Psoas muscle (tissue), 8 donors: ENCODE data around the gene NFKBIL1. TPM values are rescaled to one million over a fixed set of nuclear protein-coding genes. Genes with fewer than 3 reads are reported as not detected.

Experiments used
- ATAC-seq, 4 donors: fragments of 200-7000 bp; cut with Tn5 transposase; one replicate each; pipeline ENCODE4 v1.9.1; 2020; ENCODE audit warnings: moderate library complexity in 3 of 4, mild to moderate bottlenecking in 2 of 4
- DNase-seq, 2 donors: peaks; one replicate each; pipeline ENCODE4 v3.0.0-alpha.2; 2020
- H3K27ac ChIP-seq: fragments of 200-600 bp; one replicate; pipeline ENCODE4 v1.8.0; 2022
- H3K27me3 ChIP-seq, 3 donors: fragments of 200-600 bp in 1 of 3; one replicate each; pipeline versions ENCODE4 v1.6.1 to v1.8.0; 2013 to 2022; ENCODE audit warnings: low read length in 2 of 3, mild to moderate bottlenecking in 2 of 3, moderate library complexity in 1 of 3; ENCODE audit not compliant: insufficient read depth in 3 of 3
- H3K36me3 ChIP-seq, 2 donors: fragments of 200-600 bp in 1 of 2; one replicate each; pipeline versions ENCODE4 v1.6.1 to v1.8.0; 2013 to 2022; ENCODE audit warnings: low read depth in 1 of 2, mild to moderate bottlenecking in 1 of 2, moderate library complexity in 1 of 2; ENCODE audit not compliant: insufficient read depth in 1 of 2
- H3K4me1 ChIP-seq: fragments of 200-600 bp; one replicate; pipeline ENCODE4 v1.8.0; 2022
- H3K4me3 ChIP-seq: fragments of 200-600 bp; one replicate; pipeline ENCODE4 v1.8.0; 2022; ENCODE audit warnings: mild to moderate bottlenecking
- H3K9me3 ChIP-seq: fragments of 200-600 bp; one replicate; pipeline ENCODE4 v1.8.0; 2022
- CTCF ChIP-seq: fragments of 200-600 bp; IDR thresholded peaks from one replicate; pipeline ENCODE4 v1.8.0; 2022; ENCODE audit warnings: antibody characterized with exemption
- WGBS, 3 donors: extraction: QIAGEN DNeasy Blood & Tissue Kit; methylation state at CpG; one replicate each; pipeline versions ENCODE4 v1.1.6 to v1.1.7; 2013; 5-methylcytosine and 5-hydroxymethylcytosine counted together
- intact Hi-C, 2 donors: fragments of 100-400 bp; cut with DNase I; formaldehyde crosslinking; loops; one replicate each; pipeline versions ENCODE4 v1.11.0 to v1.14.2; 2022
- polyA plus RNA-seq, 3 donors: library from polyadenylated mRNA; stranded (reverse); fragments of 200-250 nt; gene quantifications; one replicate each; pipeline ENCODE4 v1.2.3, GENCODE V29; 2013
- total RNA-seq, 4 donors: library from RNA; stranded (reverse); fragmentation: NEBNext Ultra II Directional in 2 of 4; extraction: Animal tissue kit (Norgen Biotek cat#: 25700) in 2 of 4; gene quantifications; one replicate each; pipeline versions ENCODE4 v1.2.1 to v1.2.4, GENCODE V29; 2021 to 2023
- donor health status: healthy with polysubstance abuse.
- donor health status: DM: no; HTN: no; CAD: no; lungs with moderate emphysema.
- donor health status: Bipolar disorder and iron deficiency.
- donor health status: healthy.
- donor health status: DM: yes; HTN: yes; CAD: no.
- donor health status: DM: no; HTN: no; CAD: no.
- donor health status: DM: no; HTN: no; CAD: no.
- donor health status: DM: yes; HTN: yes; CAD: no.

Gene NFKBIL1
- total and polyA plus RNA-seq, 7 donors: 13.7 to 29.3 (median 19.1) TPM

GRCh38 chr6:31578184-31579118, 31.0 kb downstream of the NFKBIL1 start:
- TF ChIP-seq CTCF: no peak
- H3K36me3 ChIP-seq: no peaks in the 10 kb centered on the region
- ATAC-seq (no peak), DNase-seq (no peak)
- WGBS, 3 donors: 74 to 78% (median 77%) methylated on average over 12 of the region's 12 CpGs
- no peak overlapping the region for H3K27ac ChIP-seq
- H3K4me1 ChIP-seq: no peaks in the 10 kb centered on the region
- no peak overlapping the region for H3K4me3 ChIP-seq
- no peaks in the 10 kb centered on the region for H3K27me3 ChIP-seq
- no peaks in the 10 kb centered on the region for H3K9me3 ChIP-seq
- intact Hi-C loops: no loop called here

- no peaks in the 10 kb centered on the region for H3K36me3 ChIP-seq
- no peak overlapping the region for H3K27ac ChIP-seq
- no peaks in the 10 kb centered on the region for H3K27me3 ChIP-seq
- intact Hi-C loops: no loop called here
- ATAC-seq (no peak), DNase-seq (no peak)
- WGBS, 3 donors: 86 to 94% (median 92%) methylated on average over 3 of the region's 3 CpGs
- no peaks in the 10 kb centered on the region for H3K9me3 ChIP-seq
- TF ChIP-seq CTCF: no peak
- H3K4me1 ChIP-seq: no peaks in the 10 kb centered on the region
- no peak overlapping the region for H3K4me3 ChIP-seq
Measured at GRCh38 chr6:31579119-31579505, 31.7 kb downstream of the NFKBIL1 start.

GRCh38 chr6:31579546-31580437, 32.4 kb downstream of the NFKBIL1 start:
- H3K9me3 ChIP-seq: no peaks in the 10 kb centered on the region
- 91 to 95% (median 95%) methylated on average over 8 of the region's 8 CpGs for WGBS, 3 donors
- no peak overlapping the region for H3K27ac ChIP-seq
- H3K4me1 ChIP-seq: no peaks in the 10 kb centered on the region
- DNase-seq: no peak
- peak overlapping the region; percentile 89 for H3K4me3 ChIP-seq
- ATAC-seq: no peak
- TF ChIP-seq CTCF: no peak
- intact Hi-C loops: loop anchor here (2.0 to 5.0 kb wide), 3 partner anchors 17 to 32 kb away; partner anchors contain the start of genes ATP6V1G2 (in 2 of the 2) and NFKBIL1 (in 2 of the 2)
- H3K27me3 ChIP-seq: no peaks in the 10 kb centered on the region
- no peaks in the 10 kb centered on the region for H3K36me3 ChIP-seq

- H3K4me3 ChIP-seq: peak overlapping the region; percentile 89
- no peaks in the 10 kb centered on the region for H3K36me3 ChIP-seq
- H3K4me1 ChIP-seq: no peaks in the 10 kb centered on the region
- intact Hi-C loops: loop anchor here (2.0 to 5.0 kb wide), 3 partner anchors 16 to 33 kb away; partner anchors contain the start of genes ATP6V1G2 (in 2 of the 2) and NFKBIL1 (in 2 of the 2)
- no peak for TF ChIP-seq CTCF
- no peak for DNase-seq
- no peaks in the 10 kb centered on the region for H3K9me3 ChIP-seq
- no peaks in the 10 kb centered on the region for H3K27me3 ChIP-seq
- 34 to 41% (median 37%) methylated on average over 11 of the region's 11 CpGs for WGBS, 3 donors
- ATAC-seq: no peak
- H3K27ac ChIP-seq: peak overlapping the region; percentile 75
Measured at GRCh38 chr6:31580438-31580740, 33.0 kb downstream of the NFKBIL1 start.
